Activated T-helper 1 cell treated with Interleukin-2 at 50 U/mL for 16 hours (primary cell): ENCODE measurements around the gene IQCB1.
"Not testable (repeated sequence)": the region's sequence is repeated elsewhere in the genome, so short reads cannot be mapped to it uniquely, and the experiment has no call there.

Source experiments
- DNase-seq: peaks from one replicate; pipeline ENCODE4 v3.0.0-alpha.2; 2020; ENCODE audit warnings: low read depth

IQCB1 gene

DNA sequence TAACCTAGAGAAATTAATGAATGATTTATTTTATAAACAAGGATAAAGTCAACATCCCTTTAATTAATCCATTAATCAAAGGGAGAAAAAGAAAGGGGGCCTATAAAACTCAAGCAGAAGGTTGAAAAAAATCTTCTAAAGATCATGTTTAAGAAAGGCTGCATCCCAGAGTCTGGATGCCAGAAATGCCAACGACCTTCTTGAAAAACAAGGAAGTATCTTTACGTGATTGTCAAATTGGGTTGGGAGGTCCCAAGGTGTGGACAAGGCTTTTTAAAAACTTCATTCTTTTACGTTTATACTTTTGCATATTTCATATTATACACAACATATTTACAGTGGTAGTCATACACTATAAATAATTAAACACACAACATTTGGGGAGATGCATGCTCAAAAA is 86.9 kb downstream of the IQCB1 start:
- no peak for DNase-seq

DNA sequence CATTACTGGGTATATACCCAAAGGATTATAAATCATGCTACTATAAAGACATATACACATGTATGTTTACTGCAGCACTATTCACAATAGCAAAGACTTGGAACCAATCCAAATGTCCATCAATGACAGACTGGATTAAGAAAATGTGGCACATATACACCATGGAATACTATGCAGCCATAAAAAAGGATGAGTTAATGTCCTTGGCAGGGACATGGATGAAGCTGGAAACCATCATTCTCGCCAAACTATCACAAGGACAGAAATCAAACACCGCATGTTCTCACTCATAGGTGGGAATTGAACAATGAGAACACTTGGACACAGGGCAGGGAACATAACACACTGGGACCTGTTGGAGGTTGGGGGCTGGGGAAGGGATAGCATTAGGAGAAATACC is 91.8 kb downstream of the IQCB1 start:
- not testable (repeated sequence) for DNase-seq

DNA sequence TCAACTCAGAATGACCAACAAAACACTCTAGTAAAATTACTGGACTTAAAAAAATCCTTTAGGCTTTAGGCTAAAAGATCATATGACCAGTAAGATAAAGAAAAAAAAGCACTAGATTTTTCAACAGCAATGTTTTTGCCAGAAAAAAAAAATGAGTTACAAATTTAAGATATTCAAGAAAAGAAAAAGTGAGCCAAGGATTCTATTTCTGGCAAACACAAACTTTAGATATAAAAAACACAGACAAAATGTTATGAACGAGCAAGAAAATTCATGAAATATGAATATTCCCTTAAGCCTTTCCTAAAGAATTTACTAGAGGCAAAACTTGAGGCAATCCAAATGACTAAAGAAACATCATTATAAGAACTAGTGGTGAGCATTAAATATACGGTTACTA is 94.0 kb downstream of the IQCB1 start:
- DNase-seq: no peak

DNA sequence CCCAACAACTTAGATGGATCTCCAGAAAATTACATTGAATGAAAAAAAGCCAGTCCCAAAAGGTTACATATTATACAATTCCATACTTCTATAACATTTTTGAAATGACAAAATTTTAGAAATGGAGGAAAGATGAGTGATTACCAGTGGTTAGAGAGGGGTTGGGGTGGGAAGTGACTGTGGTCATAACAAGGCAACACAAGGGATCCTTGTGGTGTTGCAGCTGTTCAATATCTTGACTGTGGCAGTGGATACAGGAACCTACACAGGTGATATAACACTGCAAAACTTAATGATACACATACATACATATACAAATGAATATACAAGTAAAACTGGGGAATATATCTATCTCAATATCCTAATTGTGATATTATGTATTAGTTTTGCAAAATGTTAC is 95.0 kb downstream of the IQCB1 start:
- no peak for DNase-seq

DNA sequence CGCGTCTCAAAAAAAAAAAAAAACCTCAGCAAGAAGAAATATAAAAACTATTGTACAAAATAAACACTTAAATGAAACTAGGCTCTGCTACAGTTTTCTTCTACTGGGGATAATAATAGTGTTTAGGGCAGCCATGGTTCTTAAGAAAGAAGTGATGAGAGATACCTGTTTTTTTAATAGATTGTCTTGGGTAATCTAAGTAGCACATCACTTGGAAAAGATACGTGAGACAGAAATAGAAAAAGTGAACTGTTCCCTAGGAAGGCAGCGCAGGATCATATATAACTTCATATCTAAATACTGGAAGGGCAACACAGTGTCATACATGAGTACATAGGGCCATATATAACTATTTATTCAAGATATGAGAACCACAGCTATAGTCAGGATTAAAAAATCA is 97.2 kb downstream of the IQCB1 start:
- DNase-seq: no peak

DNA sequence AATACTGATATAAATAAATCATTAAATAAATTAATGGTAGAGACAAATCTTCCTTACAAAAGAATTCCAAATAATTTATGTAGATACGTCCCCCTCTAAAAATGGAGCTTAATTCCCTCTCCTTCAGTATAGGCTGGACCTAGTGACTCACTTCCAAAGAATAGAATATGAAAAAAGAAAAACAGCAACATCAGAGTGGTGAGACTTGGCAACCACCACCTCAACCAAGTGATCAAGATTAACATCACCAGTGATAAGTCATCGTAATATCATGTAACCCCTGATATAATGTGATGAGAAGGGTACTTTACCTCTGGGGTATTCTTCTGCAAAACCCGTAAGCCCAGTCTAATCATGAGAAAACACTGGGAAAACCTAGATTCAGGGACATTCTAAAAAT is 98.7 kb downstream of the IQCB1 start:
- no peak for DNase-seq

DNA sequence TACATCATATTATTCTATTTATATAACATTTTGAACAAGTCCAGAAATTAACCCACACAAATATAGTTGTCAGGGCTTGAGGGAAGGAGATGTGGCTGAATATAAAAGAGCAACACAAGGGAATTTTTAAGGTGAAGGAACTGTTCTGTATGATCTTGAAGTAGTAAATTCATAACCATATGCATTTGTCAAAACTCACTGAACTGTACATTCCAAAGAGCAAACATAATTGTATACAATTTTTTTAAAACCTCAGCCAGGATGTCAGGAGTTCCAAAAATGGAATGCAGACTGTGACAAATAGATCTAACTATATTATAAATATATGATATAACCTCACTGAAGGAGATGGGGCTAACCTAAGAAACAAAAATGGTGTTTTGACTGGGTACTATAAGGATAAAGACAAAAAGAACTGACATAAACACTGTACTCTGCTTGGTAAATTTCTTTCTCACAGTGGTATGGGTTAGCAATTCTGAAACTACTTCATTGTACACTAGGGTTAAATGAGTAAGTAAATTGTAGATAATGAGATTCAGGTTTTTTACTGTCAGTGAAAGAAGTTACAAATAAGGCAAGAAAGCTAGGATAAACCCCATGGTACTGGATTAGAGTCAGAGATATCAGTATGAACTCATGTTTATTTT is 99.7 kb downstream of the IQCB1 start:
- no peak for DNase-seq

DNA sequence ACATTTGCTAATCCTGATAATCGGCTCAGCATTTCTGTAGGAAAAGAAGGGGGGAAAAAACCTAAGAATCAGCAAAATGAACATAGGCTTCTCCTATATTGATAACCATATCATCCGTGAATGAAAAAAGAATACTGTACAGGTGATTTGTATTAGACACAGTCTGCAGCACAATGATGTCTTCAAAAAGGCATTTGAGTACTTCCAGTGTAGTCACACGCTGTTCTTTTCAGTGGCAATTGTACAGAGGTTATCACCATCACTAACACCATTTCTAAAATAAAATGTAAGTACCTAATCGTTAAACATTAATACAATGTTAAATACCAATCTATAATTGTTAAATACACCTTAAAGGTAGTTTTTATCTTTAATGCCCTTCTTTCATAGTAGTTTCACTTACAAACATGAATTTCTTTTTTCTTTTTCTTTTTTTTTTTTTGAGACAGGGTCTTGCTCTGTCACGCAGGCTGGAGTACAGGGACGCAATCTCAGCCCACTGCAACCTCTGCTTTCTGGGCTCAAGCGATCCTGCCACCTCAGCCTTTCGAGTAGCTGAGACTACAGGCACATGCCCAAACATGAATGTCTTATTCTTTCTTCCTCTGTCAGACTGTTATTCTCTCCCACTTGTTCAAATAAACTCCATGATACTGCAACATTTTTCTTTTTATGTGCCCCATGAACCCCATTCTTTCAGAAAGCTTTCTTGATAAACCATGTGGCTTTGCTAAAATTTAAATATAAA is 103.7 kb downstream of the IQCB1 start:
- no peak for DNase-seq

DNA sequence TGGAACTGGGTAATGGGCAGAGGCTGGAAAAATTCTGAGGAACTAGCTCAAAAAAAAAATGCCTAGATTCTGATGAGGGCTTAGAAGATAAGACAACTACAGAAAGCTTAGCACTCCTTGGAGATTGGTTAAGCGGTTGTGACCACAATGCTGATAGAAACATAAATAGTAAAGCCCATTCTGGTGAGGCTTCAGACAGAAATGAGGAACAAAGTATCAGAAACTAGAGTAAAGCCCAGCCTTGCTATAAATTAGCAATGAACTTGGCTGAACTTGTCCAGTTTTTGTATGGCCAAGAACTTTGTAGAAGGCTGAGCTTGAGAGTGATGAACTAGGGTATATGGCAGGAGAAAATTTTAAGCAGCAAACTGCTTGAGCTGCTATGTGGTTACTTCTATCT is 110.7 kb downstream of the IQCB1 start:
- DNase-seq: no peak

DNA sequence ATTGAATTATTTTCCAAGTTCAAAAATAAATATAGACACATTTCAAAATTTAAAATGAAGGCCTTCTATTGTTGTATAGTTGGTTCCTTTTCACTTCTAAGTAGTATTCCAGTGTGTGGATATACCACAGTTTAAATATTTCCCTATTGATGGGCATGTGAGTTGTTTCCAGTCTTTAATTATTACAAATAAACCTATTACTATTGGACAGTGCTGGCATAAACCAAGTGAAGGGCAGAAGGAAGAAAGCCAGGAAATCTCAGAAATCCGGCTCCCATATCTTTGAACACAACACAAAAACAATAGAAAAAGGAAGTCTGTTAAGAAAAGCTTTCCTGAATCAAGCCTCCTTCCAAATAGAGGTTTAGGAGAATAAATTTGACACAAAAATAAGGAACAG is 111.4 kb downstream of the IQCB1 start:
- DNase-seq: no peak

DNA sequence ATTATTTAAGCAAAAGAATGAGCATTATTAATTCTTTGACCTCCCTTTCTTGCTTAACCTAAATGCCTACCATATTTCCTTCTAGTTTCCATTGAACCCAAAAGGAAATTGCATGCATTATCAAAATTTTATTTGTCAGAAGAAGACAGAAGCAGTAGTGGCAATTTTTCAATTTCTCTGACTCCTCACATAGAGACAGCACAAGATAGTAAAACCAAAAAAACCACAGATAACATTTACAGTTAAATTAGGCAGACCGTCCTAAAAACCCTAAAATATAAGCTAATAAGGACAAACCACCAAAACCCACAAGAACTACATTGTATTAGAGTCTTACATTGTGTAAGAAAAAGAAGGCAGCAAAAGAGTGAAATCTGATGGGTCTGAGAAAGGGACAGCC is 112.4 kb downstream of the IQCB1 start:
- no peak for DNase-seq

DNA sequence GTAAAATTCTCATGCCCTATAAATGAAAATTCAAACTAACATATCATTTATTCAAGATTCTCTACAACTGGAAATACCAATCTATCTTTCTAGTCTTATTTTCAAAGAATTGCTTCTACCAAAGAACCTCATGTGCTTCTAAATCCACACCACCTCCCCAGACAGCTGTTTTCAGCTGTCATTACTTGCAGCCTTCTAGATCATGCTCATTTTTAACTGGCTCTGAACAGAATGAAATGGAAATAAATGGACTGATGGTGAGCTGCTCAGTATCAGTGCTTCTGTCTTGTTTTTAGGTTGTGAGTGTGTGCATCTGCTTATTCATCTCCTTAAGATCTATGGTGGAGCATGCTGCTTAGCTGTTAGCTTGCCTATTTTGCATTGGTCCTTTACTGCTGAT is 114.7 kb downstream of the IQCB1 start:
- no peak for DNase-seq
